GM12891 (cell line): Measurements from ENCODE around the gene RINT1.

Source experiments
- PAX5 ChIP-seq: IDR thresholded peaks from 2 replicates; pipeline ENCODE4 v1.6.1; 2011; ENCODE audit warnings: low read length, moderate library complexity, mild to moderate bottlenecking; ENCODE audit not compliant: insufficient read depth, severe bottlenecking
- POLR2A ChIP-seq: IDR thresholded peaks from 2 replicates; pipeline ENCODE4 v1.6.1; 2011; ENCODE audit warnings: low read depth, low read length, control low read depth
- POLR2AphosphoS5 ChIP-seq: IDR thresholded peaks from 2 replicates; pipeline ENCODE4 v1.6.1; 2011; ENCODE audit warnings: low read depth, low read length, control low read depth
- POU2F2 ChIP-seq: IDR thresholded peaks from 2 replicates; pipeline ENCODE4 v1.6.1; 2011; ENCODE audit warnings: low read depth, mild to moderate bottlenecking, control low read depth, low read length, moderate library complexity
- SPI1 ChIP-seq: IDR thresholded peaks from 2 replicates; pipeline ENCODE4 v1.6.1; 2011; ENCODE audit warnings: low read depth, low read length, control low read depth
- TAF1 ChIP-seq: IDR thresholded peaks from 2 replicates; pipeline ENCODE4 v1.6.1; 2011; ENCODE audit warnings: low read depth, low read length, control low read depth

- TF ChIP-seq POLR2AphosphoS5 (no peak), POLR2A (no peak), TAF1 (no peak), SPI1 (no peak), PAX5 (no peak), POU2F2 (no peak)
These were observed 82.4 kb downstream of the RINT1 start for GRCh38 chr7:105614341-105614840.
